Measurements from ENCODE around the gene TBCK. TPM values are rescaled to one million over a fixed set of nuclear protein-coding genes. Genes with fewer than 3 reads are reported as not detected.

TBCK gene
- total and polyA plus RNA-seq, 2 donors (not counting 3 experiments of a cell fraction or from before 2014, with no cell fraction given) = 18.2 to 38.6 TPM

DNA sequence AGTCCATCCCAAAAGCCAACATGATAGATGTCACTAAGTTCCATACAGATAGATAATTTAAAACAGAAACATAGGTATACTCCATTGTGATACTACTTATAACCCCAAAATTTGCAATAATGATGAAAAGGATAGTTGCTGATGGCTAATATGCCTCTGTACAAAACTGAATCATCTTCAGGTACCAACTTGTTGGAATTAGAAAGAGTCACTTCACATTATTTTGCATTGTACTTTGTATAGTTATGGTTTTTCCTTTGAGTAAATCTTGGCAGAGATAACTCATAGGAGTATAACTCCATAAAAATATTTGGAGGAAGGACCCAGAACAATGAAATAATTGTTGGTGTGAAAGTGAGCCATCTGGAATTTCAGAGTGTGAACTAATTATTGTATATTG lies 35.0 kb upstream of the TBCK start:
- intact Hi-C loops (cut with micrococcal nuclease) = no loop called here
- no peak overlapping the region for H3K4me2 ChIP-seq (ENCODE audit: insufficient read depth, low read length)
- CTCF ChIA-PET = interaction anchor here (1.1 to 1.6 kb wide), 2 partner anchors 15 to 22 kb away, joined by 3 read pairs; no protein-coding TSS in a partner anchor

More for the DNA sequence above, 35.0 kb upstream of the TBCK start:
- no peak overlapping the region for H2AFZ ChIP-seq (ENCODE audit: low read depth, low read length)
- H4K20me1 ChIP-seq (replicated peaks; ENCODE audit: control insufficient read depth, extremely low read depth, insufficient read depth, low read length) = no peaks in the 10 kb centered on the region
- H3K27me3 ChIP-seq (ENCODE audit: control insufficient read depth in 2 of 2, insufficient read depth in 2 of 2, low read length in 2 of 2) = no peaks in the 10 kb centered on the region
- no peak overlapping the region for H3K9ac ChIP-seq (replicated peaks; ENCODE audit: extremely low read depth, insufficient read depth, low read length)
- DNase-seq (ENCODE audit: low read depth, low spot score) (no peak), FAIRE-seq (no peak)
- POLR2A ChIA-PET = no interaction called here
- H3K4me1 ChIP-seq (ENCODE audit: control insufficient read depth, extremely low read depth, insufficient read depth, low read length) = no peaks in the 10 kb centered on the region
- H3K4me3 ChIP-seq (replicated peaks in 1 of 3; ENCODE audit: insufficient read depth in 1 of 3, low read depth in 1 of 3, low read length in 3 of 3) = no peak overlapping the region
- H3K9me1 ChIP-seq (replicated peaks; ENCODE audit: control insufficient read depth, extremely low read depth, insufficient read depth, low read length) = no peaks in the 10 kb centered on the region
- TF ChIP-seq, protein P1, sequence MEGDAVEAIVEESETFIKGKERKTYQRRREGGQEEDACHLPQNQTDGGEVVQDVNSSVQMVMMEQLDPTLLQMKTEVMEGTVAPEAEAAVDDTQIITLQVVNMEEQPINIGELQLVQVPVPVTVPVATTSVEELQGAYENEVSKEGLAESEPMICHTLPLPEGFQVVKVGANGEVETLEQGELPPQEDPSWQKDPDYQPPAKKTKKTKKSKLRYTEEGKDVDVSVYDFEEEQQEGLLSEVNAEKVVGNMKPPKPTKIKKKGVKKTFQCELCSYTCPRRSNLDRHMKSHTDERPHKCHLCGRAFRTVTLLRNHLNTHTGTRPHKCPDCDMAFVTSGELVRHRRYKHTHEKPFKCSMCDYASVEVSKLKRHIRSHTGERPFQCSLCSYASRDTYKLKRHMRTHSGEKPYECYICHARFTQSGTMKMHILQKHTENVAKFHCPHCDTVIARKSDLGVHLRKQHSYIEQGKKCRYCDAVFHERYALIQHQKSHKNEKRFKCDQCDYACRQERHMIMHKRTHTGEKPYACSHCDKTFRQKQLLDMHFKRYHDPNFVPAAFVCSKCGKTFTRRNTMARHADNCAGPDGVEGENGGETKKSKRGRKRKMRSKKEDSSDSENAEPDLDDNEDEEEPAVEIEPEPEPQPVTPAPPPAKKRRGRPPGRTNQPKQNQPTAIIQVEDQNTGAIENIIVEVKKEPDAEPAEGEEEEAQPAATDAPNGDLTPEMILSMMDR (IDR thresholded peaks at IDR 0.05; ENCODE audit: extremely low read depth in 1 of 2, insufficient read depth in 1 of 2, low read depth in 1 of 2, low read length in 2 of 2) = no peak
- TF ChIP-seq MYC (IDR thresholded peaks at IDR 0.05; ENCODE audit: low read depth, low read length) = no peak
- TF ChIP-seq POLR2AphosphoS5 (IDR thresholded peaks at IDR 0.05; ENCODE audit: insufficient read depth, low read depth, low read length) = no peak
- TF ChIP-seq GATA2 (IDR thresholded peaks at IDR 0.05; ENCODE audit: insufficient read depth, insufficient read length, low read depth, low read length) = no peak
- no peak for TF ChIP-seq FOS (IDR thresholded peaks at IDR 0.05; ENCODE audit: borderline replicate concordance, insufficient read depth, low read length)
- TF ChIP-seq JUN (IDR thresholded peaks at IDR 0.05; ENCODE audit: borderline replicate concordance, insufficient read depth, insufficient read length, low read depth) = no peak
- TF ChIP-seq, protein P2, sequence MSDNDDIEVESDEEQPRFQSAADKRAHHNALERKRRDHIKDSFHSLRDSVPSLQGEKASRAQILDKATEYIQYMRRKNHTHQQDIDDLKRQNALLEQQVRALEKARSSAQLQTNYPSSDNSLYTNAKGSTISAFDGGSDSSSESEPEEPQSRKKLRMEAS (IDR thresholded peaks at IDR 0.05; ENCODE audit: insufficient read depth, insufficient read length) = no peak
- no peak for TF ChIP-seq POLR2A (IDR thresholded peaks at IDR 0.05; ENCODE audit: low read depth, low read length)
- no peak for TF ChIP-seq EZH2 (IDR thresholded peaks at IDR 0.05; ENCODE audit: borderline replicate concordance, low read depth, low read length, severe bottlenecking)
- dilution Hi-C loops (cut with MboI; ENCODE audit: extremely low pct_ligation_motif_present, low sequenced_read_pairs) = no loop called here
- no peak overlapping the region for H3K27ac ChIP-seq (ENCODE audit: insufficient read depth, low read depth, low read length)
- H3K36me3 ChIP-seq (ENCODE audit: control insufficient read depth in 2 of 2, extremely low read depth in 1 of 2, insufficient read depth in 2 of 2, low read length in 2 of 2) = peaks cover 1 to 2% of the 10 kb centered on the region in 2 experiments
- no peaks in the 10 kb centered on the region for H3K79me2 ChIP-seq (ENCODE audit: control insufficient read depth, insufficient read depth, low read length)
- BruUV-seq (replicated peaks) = no TSS peak
- no peaks in the 10 kb centered on the region for H3K9me3 ChIP-seq (replicated peaks; ENCODE audit: control insufficient read depth, insufficient read depth, low read length)
